Measurements from ENCODE around the gene PODN.

The PODN gene

DNA sequence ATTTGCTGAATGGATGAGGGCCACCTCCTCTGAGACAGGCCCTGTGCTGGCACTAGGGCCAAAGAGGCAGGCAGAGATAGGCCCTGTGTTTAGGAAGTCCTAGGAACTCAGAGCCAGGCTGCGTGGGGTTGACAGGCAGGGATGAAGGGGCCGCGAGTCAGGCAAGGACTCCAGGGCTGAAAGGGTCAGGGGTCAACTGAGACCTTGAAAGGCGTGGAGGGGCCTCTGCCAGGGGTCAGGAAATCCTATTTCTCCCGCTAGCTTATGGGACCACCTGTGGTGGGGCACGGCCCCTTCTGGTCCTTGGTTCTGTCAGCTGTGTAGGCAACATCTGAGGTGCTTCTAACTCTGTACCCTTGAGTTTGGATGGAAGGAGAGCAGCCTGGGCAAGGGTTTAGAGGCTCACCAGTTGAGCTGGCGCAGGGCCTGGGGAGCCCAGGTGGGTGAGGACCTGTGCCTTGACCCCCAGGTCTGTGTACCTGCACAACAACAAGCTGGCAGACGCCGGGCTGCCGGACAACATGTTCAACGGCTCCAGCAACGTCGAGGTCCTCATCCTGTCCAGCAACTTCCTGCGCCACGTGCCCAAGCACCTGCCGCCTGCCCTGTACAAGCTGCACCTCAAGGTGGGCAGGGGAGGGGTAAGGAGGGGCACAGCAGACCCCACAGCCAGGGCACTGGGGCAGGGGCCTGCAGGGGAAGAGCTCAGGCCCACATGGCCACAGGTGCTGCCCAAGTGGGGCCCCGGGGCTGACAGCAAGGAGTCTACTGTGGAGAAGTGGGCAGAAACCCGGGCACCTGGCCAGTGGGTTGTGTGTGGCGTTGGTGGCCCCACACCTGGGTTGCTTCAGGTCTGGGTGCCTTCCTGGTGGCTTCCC, 14.9 kb downstream of the PODN start:
- no peaks in the 10 kb centered on the region for H3K4me1 Mint-ChIP-seq
- H3K27ac Mint-ChIP-seq: no peak overlapping the region
- no peaks in the 10 kb centered on the region for H3K36me3 Mint-ChIP-seq
- no peaks in the 10 kb centered on the region for H3K27me3 Mint-ChIP-seq
- H3K4me3 Mint-ChIP-seq: no peak overlapping the region
- no peaks in the 10 kb centered on the region for H3K9me3 Mint-ChIP-seq

DNA sequence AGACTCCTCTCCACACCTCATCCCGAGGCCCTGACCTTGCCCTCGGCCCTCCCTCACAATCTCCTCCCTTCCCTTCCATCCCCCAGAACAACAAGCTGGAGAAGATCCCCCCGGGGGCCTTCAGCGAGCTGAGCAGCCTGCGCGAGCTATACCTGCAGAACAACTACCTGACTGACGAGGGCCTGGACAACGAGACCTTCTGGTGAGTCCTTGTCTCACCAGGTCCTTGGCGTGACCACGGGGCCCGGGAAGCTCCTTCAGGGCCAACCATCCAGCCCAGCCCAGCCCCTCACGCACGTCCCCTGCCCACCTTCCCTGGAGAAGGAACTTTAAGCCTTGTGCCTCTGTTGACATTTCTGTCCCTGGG, 15.6 kb downstream of the PODN start:
- no peaks in the 10 kb centered on the region for H3K36me3 Mint-ChIP-seq
- H3K4me3 Mint-ChIP-seq: no peak overlapping the region
- no peaks in the 10 kb centered on the region for H3K27me3 Mint-ChIP-seq
- no peaks in the 10 kb centered on the region for H3K9me3 Mint-ChIP-seq
- no peak overlapping the region for H3K27ac Mint-ChIP-seq
- no peaks in the 10 kb centered on the region for H3K4me1 Mint-ChIP-seq

DNA sequence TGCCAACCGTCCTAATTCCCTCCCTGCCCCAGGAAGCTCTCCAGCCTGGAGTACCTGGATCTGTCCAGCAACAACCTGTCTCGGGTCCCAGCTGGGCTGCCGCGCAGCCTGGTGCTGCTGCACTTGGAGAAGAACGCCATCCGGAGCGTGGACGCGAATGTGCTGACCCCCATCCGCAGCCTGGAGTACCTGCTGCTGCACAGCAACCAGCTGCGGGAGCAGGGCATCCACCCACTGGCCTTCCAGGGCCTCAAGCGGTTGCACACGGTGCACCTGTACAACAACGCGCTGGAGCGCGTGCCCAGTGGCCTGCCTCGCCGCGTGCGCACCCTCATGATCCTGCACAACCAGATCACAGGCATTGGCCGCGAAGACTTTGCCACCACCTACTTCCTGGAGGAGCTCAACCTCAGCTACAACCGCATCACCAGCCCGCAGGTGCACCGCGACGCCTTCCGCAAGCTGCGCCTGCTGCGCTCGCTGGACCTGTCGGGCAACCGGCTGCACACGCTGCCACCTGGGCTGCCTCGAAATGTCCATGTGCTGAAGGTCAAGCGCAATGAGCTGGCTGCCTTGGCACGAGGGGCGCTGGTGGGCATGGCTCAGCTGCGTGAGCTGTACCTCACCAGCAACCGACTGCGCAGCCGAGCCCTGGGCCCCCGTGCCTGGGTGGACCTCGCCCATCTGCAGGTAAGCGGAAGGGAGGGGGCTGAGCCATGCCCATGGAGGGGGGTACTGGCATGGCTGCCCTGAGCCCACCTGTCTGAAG, 16.5 kb downstream of the PODN start:
- Mint-ChIP-seq H3K9me3 (no peaks in the 10 kb centered on the region), H3K27ac (no peak overlapping the region), H3K27me3 (no peaks in the 10 kb centered on the region), H3K4me1 (no peaks in the 10 kb centered on the region), H3K36me3 (no peaks in the 10 kb centered on the region), H3K4me3 (no peak overlapping the region)

DNA sequence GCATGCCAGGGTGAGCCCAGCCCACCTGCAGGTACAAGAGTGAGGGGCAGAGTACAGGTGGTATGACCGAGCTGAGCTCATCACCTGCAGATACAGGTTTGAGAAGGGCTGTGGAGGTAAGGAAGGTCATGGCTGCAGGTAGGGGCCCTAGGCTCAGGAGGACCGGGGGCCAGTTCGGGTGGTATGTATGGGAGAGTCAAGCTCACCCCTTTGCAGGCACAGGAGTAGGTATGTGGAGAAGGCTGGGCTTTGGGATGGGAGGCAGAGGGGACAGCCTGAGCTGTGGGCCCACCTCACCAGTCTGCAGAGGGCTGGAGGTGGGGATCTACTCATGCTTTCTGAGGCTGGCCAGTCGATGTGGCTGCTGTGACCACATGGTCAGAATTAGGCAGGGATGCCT, 17.2 kb downstream of the PODN start:
- Mint-ChIP-seq H3K9me3 (no peaks in the 10 kb centered on the region), H3K27ac (no peak overlapping the region), H3K4me1 (no peaks in the 10 kb centered on the region), H3K4me3 (no peak overlapping the region), H3K36me3 (no peaks in the 10 kb centered on the region), H3K27me3 (no peaks in the 10 kb centered on the region)

DNA sequence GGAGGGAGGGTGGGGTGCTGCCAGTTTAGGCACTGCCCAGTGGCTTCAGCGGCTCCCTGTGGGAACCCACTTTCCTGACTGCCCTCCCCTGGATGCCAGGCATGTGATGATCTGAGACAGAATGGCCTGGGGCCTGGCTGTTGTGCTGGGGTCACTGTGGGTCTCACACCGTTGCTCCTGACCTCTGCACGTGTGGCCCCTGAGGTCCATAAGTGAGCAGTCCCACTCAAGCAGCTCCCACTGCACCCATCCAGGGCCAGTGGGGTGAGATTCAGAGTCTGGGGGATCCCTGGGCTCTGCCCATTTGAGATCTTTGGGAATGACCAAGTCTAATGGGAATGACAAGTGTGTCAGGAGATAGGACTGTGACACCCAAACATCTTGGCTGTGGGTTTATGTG, 18.0 kb downstream of the PODN start:
- Mint-ChIP-seq H3K9me3 (no peaks in the 10 kb centered on the region), H3K36me3 (no peaks in the 10 kb centered on the region), H3K4me3 (no peak overlapping the region), H3K27ac (no peak overlapping the region), H3K27me3 (no peaks in the 10 kb centered on the region), H3K4me1 (no peaks in the 10 kb centered on the region)

DNA sequence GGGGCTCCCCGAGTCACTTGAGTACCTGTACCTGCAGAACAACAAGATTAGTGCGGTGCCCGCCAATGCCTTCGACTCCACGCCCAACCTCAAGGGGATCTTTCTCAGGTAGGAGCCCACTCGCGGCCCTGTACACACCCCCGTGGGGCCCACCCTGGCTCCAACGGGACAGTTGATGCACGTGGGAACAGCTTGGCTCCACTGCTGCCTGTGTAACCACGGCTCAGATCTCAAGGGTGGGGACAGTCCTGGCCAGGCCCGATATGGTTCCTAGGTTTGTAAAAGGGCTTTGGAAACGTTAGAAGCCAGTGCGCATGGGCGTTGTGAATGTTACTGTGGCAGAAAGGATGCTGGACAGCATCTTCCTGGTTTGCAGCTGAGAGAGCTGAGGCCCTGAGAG, 18.8 kb downstream of the PODN start:
- no peak overlapping the region for H3K27ac Mint-ChIP-seq
- no peaks in the 10 kb centered on the region for H3K4me1 Mint-ChIP-seq
- no peaks in the 10 kb centered on the region for H3K27me3 Mint-ChIP-seq
- H3K4me3 Mint-ChIP-seq: no peak overlapping the region
- no peaks in the 10 kb centered on the region for H3K9me3 Mint-ChIP-seq
- no peaks in the 10 kb centered on the region for H3K36me3 Mint-ChIP-seq

DNA sequence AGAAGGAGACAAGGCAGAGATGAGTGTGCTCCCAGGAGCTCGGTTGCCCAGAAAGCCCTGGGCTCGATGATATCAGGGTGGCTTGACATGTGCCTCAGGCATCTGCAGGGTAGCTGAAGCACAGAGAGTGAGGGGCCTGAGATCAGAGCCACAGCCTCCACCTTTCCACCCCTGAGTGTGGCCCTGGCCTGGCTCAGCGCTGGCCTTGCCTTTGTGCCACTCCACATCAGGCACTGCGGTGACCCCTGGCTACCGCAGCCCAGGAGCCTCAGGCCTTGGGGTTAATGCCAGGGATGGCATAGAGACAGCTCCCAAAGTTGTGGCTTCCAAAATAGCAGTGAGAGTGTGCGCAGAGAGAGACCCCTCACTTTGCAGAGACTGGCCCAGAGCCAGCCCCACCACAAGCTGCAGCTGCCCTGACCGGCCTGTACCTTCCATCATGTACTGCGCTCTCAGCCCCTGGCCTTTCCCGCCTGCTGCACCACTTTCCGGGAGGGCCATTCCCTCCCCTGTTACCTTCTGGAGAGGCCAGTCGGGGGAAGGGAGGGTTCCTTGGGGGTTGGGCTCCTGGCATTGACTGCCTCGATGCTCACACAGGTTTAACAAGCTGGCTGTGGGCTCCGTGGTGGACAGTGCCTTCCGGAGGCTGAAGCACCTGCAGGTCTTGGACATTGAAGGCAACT, 19.5 kb downstream of the PODN start:
- no peak overlapping the region for H3K4me3 Mint-ChIP-seq
- no peaks in the 10 kb centered on the region for H3K9me3 Mint-ChIP-seq
- H3K36me3 Mint-ChIP-seq: no peaks in the 10 kb centered on the region
- H3K27me3 Mint-ChIP-seq: no peaks in the 10 kb centered on the region
- no peak overlapping the region for H3K27ac Mint-ChIP-seq
- H3K4me1 Mint-ChIP-seq: no peaks in the 10 kb centered on the region

DNA sequence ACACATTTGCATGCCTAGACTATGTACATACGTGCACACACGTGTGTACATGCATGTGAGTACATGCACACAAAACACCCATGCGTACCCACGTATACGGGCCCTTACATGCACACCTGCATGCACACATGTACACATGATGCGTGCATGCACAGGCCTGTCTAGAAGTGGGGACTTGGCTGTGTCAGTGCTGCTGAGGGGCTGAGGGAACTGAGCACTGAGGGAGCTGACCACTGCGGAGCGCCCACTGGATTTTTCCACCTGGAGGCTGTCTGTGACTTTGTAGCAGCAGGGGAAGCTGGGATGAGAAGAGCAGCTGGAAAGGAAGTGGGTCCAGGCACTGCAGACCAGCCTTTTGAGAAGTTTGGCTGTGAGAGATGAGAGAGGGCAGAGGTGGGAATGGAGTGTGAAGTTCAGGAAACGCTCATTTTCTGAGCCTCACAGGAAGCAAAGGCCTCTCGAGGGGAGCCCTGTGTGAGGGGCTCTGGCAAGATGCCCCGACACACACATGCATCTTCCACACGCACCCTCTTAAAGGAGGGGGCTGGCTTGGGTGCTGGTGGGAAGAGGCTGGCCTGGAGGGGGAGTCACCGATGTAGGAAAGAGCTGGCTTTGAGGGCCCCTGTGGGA, 20.9 kb downstream of the PODN start:
- no peaks in the 10 kb centered on the region for H3K27me3 Mint-ChIP-seq
- no peaks in the 10 kb centered on the region for H3K9me3 Mint-ChIP-seq
- no peaks in the 10 kb centered on the region for H3K4me1 Mint-ChIP-seq
- no peaks in the 10 kb centered on the region for H3K36me3 Mint-ChIP-seq
- no peak overlapping the region for H3K4me3 Mint-ChIP-seq
- H3K27ac Mint-ChIP-seq: no peak overlapping the region

DNA sequence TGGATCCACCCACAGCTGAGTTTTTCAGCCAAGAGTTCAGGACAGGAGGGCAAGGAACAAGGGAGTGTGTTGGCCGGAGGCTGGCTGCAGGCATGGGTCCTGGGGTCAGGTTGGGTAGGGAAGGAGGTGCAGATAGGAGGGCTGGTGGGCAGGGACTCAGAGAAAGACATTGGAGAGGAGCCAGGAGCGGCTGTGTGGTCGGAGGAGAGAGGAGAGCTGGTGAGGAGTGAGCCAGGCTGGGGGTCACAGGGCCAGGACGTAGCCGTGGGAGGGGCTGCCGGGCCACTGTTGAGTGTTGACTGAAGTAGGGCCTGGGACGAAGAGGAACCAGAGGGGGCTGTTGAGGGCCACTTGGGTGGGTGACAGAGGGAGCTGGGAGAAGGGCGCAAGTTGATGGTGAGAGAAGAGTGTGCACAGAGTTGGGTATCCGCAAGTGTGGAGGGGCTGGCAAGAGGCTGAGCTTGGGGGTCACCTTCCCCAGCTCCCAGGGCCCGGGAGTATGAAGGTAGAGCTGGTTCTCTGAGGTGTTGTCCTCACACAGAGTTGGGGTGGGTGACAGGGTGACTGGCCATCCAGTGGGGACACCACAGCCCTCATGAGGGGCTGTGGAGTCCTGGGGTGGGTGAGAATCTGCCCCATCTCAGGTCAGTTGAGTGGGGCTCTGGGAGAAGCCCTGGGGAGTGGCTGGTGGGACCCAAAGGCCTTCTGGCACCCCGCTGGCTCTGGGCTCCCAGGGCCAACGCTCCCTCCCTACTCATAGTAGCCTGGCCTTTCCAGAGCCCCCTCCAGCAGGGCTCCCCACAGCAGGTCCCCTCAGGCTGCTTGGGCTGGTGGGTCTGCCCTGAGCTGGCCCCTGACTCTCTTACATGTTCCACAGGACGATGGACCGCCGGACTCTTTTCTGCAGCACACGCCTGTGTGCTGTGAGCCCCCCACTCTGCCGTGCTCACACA, 21.9 kb downstream of the PODN start:
- no peaks in the 10 kb centered on the region for H3K27me3 Mint-ChIP-seq
- H3K27ac Mint-ChIP-seq: no peak overlapping the region
- H3K9me3 Mint-ChIP-seq: no peaks in the 10 kb centered on the region
- no peak overlapping the region for H3K4me3 Mint-ChIP-seq
- H3K4me1 Mint-ChIP-seq: no peaks in the 10 kb centered on the region
- H3K36me3 Mint-ChIP-seq: no peaks in the 10 kb centered on the region

DNA sequence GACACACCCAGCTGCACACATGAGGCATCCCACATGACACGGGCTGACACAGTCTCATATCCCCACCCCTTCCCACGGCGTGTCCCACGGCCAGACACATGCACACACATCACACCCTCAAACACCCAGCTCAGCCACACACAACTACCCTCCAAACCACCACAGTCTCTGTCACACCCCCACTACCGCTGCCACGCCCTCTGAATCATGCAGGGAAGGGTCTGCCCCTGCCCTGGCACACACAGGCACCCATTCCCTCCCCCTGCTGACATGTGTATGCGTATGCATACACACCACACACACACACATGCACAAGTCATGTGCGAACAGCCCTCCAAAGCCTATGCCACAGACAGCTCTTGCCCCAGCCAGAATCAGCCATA, 22.6 kb downstream of the PODN start:
- Mint-ChIP-seq H3K4me1 (no peaks in the 10 kb centered on the region), H3K4me3 (no peak overlapping the region), H3K27me3 (no peaks in the 10 kb centered on the region), H3K36me3 (no peaks in the 10 kb centered on the region), H3K9me3 (no peaks in the 10 kb centered on the region), H3K27ac (no peak overlapping the region)

DNA sequence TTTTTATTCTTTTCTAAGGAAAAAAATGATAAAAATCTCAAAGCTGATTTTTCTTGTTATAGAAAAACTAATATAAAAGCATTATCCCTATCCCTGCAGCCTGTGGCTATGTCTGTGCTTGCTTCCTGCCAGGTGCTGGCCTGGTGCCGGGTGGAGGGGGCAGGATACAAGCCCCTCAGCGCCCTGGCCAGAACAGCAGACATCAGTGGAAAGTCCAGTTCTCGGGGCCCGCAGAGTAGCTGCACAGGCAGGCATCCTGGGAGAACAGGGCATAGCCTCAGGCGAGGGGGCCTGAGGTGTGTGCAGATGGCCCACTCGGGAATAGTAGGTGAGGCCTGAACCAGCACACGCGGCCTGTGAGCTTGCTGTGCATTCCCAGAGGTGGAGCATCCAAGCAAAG, 23.4 kb downstream of the PODN start:
- Mint-ChIP-seq H3K4me1 (no peaks in the 10 kb centered on the region), H3K27me3 (no peaks in the 10 kb centered on the region), H3K9me3 (no peaks in the 10 kb centered on the region), H3K27ac (no peak overlapping the region), H3K4me3 (no peak overlapping the region), H3K36me3 (no peaks in the 10 kb centered on the region)

DNA sequence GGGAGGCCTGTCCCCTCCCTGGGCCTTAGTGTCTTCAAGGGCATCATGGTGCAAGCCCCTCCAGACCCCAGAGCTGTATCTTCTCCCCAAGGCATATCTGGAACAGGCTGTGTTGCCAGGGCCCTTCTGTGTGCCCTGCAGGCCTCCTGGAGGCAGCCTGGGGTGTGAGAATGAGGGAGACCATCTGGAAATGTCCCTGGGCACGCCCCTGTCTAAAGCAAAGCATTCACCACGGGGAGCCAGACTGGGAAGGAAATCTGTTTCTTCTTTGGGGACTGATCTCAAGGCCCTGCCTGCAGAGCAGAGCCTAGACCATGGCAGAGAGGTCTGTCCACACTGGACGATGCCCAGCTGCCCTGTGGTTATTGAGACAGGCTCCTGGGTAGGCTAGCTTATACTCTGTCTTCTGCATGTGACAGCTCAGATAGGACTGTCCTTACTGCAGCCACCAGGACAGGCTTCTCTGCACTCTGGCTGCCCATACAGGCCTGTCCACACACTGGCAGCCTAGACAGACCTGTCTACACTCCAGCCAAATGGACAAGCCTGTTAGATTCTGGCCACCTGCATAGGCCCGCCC, 24.6 kb downstream of the PODN start:
- no peak overlapping the region for H3K4me3 Mint-ChIP-seq
- H3K27ac Mint-ChIP-seq: no peak overlapping the region
- no peaks in the 10 kb centered on the region for H3K36me3 Mint-ChIP-seq
- no peaks in the 10 kb centered on the region for H3K9me3 Mint-ChIP-seq
- no peaks in the 10 kb centered on the region for H3K4me1 Mint-ChIP-seq
- no peaks in the 10 kb centered on the region for H3K27me3 Mint-ChIP-seq

DNA sequence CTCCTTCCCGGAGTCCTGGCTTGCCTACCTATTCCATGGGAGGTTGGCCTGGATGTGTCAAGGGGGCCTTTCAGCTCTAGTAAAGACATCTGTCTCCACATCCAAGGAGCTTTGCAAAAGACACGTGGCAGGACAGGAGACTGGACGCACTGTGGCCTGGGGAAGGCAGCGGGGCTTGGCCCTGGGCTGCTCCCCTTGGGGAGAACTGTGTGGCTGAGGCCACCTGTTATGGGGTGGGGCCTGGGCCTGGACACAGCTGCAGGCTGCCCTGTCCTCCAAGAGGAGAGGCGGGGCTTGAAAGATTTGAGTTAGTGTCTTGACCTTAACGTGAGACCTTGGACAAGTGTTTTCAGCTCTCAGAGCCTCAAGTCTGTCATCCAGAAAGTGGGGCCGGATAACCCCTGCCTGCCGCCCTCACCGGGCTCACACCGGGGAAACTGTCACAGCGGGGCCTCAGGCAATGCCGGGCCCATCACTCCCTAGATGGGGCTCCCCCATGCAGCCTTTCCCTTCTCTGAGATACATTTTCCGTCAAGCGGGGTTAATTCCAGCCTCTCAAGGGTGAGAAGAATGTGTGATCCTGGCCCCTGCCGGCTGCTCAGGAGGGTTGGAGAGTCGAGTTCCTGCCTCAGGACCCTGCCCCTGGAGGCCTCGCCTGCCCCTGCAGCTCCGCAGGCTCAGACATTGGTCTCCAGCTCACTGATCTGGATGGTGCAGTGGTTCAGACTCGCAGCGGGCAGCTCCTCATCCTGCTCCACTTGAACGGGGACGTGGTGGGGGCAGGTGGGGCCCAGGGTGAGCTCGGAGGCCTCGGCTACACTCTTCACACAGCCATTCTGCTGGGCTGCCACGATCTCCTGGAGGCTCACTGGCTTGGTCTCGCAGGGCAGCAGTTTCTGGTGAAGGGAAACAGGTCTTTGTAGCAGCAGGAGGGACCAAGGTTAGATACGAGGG, 25.6 kb downstream of the PODN start:
- H3K27ac Mint-ChIP-seq: no peak overlapping the region
- no peaks in the 10 kb centered on the region for H3K36me3 Mint-ChIP-seq
- no peaks in the 10 kb centered on the region for H3K4me1 Mint-ChIP-seq
- no peak overlapping the region for H3K4me3 Mint-ChIP-seq
- H3K27me3 Mint-ChIP-seq: no peaks in the 10 kb centered on the region
- no peaks in the 10 kb centered on the region for H3K9me3 Mint-ChIP-seq

All from activated naive CD4-positive, alpha-beta T cell treated with anti-CD3 and anti-CD28 coated beads, Interleukin-2, amount 50 U/mL, for 24 hours (primary cell).